Neural crest cell (in vitro differentiated cells): ENCODE measurements around the gene PIK3R5. TPM values are rescaled to one million over a fixed set of nuclear protein-coding genes. Genes with fewer than 3 reads are reported as not detected.
A peak's percentile ranks its signal among the peaks of the same experiment; 100 is the strongest.
"Not testable (repeated sequence)": the region's sequence is repeated elsewhere in the genome, so short reads cannot be mapped to it uniquely, and the experiment has no call there.

ENCODE experiments used
- DNase-seq: peaks from one replicate; pipeline ENCODE4 v3.0.0; 2021; ENCODE audit warnings: low read depth, mixed read lengths, low spot score
- H3K27ac Mint-ChIP-seq: one replicate; pipeline ENCODE4 v1.8.0; 2021; ENCODE audit warnings: mild to moderate bottlenecking, mixed read lengths; ENCODE audit not compliant: unreplicated experiment
- H3K27me3 Mint-ChIP-seq: 2 replicates; pipeline ENCODE4 v1.8.0; 2021; ENCODE audit warnings: low read depth, mild to moderate bottlenecking, mixed read lengths
- H3K36me3 Mint-ChIP-seq: 2 replicates; pipeline ENCODE4 v1.8.0; 2021; ENCODE audit warnings: low read depth, mild to moderate bottlenecking, mixed read lengths
- H3K4me1 Mint-ChIP-seq: 2 replicates; pipeline ENCODE4 v1.8.0; 2021; ENCODE audit warnings: mixed read lengths
- H3K4me3 Mint-ChIP-seq: one replicate; pipeline ENCODE4 v1.8.0; 2021; ENCODE audit warnings: mild to moderate bottlenecking, mixed read lengths
- H3K9me3 Mint-ChIP-seq: 2 replicates; pipeline ENCODE4 v1.8.0; 2021; ENCODE audit warnings: mixed read lengths
- CTCF ChIP-seq: fragments of 200-600 bp; sonication (generic); conservative IDR thresholded peaks from 2 replicates; pipeline ENCODE4 v1.5.0; 2021; ENCODE audit warnings: antibody characterized with exemption, mild to moderate bottlenecking
- total RNA-seq: library from RNA; stranded (reverse); gene quantifications from 2 replicates; pipeline ENCODE4 v1.2.1, GENCODE V29; 2021

The PIK3R5 gene
- total RNA-seq, 1 donor from 2014 or later, result 1.4 TPM

GRCh38 chr17:8857919-8858318, 107.6 kb downstream of the PIK3R5 start:
- H3K4me3 Mint-ChIP-seq, result peak overlapping the region; percentile 69
- peak overlapping the region; percentile 94 for H3K27ac Mint-ChIP-seq
- H3K27me3 Mint-ChIP-seq, result no peaks in the 10 kb centered on the region
- H3K4me1 Mint-ChIP-seq, result peaks cover 40% of the 10 kb centered on the region
- H3K9me3 Mint-ChIP-seq, result no peaks in the 10 kb centered on the region
- TF ChIP-seq CTCF, result no peak
- H3K36me3 Mint-ChIP-seq, result no peaks in the 10 kb centered on the region
- DNase-seq, result no peak

GRCh38 chr17:8856869-8857575, 108.5 kb downstream of the PIK3R5 start:
- no peak for TF ChIP-seq CTCF
- Mint-ChIP-seq H3K27me3 (no peaks in the 10 kb centered on the region), H3K9me3 (no peaks in the 10 kb centered on the region), H3K4me1 (peaks cover 40% of the 10 kb centered on the region), H3K36me3 (no peaks in the 10 kb centered on the region), H3K4me3 (peak overlapping the region; percentile 24), H3K27ac (peak overlapping the region; percentile 7)
- DNase-seq, result no peak

GRCh38 chr17:8856205-8856603, 109.3 kb downstream of the PIK3R5 start:
- H3K4me1 Mint-ChIP-seq, result peaks cover 40% of the 10 kb centered on the region
- not testable (repeated sequence) for H3K4me3 Mint-ChIP-seq, DNase-seq, H3K36me3 Mint-ChIP-seq, H3K9me3 Mint-ChIP-seq, H3K27ac Mint-ChIP-seq, H3K27me3 Mint-ChIP-seq

- no peak for TF ChIP-seq CTCF
Observed at GRCh38 chr17:8855477-8856204, 109.9 kb downstream of the PIK3R5 start.

GRCh38 chr17:8851600-8851999, 113.9 kb downstream of the PIK3R5 start:
- Mint-ChIP-seq H3K4me1 (peaks cover 15% of the 10 kb centered on the region), H3K4me3 (no peak overlapping the region), H3K27me3 (no peaks in the 10 kb centered on the region), H3K27ac (no peak overlapping the region), H3K9me3 (peaks cover 2% of the 10 kb centered on the region), H3K36me3 (no peaks in the 10 kb centered on the region)
- no peak for DNase-seq
- no peak for TF ChIP-seq CTCF

More at GRCh38 chr17:8855477-8856204, 109.9 kb downstream of the PIK3R5 start:
- no peak for DNase-seq
- H3K4me1 Mint-ChIP-seq, result peaks cover 40% of the 10 kb centered on the region
- no peaks in the 10 kb centered on the region for H3K9me3 Mint-ChIP-seq
- H3K27ac Mint-ChIP-seq, result no peak overlapping the region
- H3K36me3 Mint-ChIP-seq, result no peaks in the 10 kb centered on the region
- H3K27me3 Mint-ChIP-seq, result no peaks in the 10 kb centered on the region
- H3K4me3 Mint-ChIP-seq, result no peak overlapping the region
